ENCODE data around the gene ORC6. TPM values are rescaled to one million over a fixed set of nuclear protein-coding genes. Genes with fewer than 3 reads are reported as not detected.

The ORC6 gene
- total RNA-seq, 2 donors from 2014 or later = 4.9 TPM; not detected in 1

DNA sequence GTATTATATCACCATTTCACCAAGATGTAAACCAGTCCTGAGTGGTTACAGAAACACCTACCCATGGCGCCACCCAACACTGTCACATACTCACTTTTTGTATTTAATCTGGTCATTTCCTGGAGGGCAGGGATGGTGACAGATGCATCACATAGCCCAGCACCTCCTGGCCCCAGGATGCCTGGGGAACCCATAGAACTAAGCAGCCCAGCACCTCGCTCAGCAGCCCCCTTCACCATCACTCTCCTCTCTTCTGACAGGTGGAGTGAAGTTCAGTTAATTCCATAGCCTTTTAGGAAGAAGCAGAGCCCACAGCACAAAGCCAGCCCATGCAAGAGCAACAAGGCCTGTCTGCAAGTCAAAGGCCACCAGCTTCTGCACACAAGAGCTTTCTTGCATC lies 31.2 kb downstream of the ORC6 start:
- intact Hi-C loops (cut with DNase I) = no loop called here
- ATAC-seq = no peak
- WGBS, 2 donors = 84 to 92% methylated on average over 2 of the region's 2 CpGs

DNA sequence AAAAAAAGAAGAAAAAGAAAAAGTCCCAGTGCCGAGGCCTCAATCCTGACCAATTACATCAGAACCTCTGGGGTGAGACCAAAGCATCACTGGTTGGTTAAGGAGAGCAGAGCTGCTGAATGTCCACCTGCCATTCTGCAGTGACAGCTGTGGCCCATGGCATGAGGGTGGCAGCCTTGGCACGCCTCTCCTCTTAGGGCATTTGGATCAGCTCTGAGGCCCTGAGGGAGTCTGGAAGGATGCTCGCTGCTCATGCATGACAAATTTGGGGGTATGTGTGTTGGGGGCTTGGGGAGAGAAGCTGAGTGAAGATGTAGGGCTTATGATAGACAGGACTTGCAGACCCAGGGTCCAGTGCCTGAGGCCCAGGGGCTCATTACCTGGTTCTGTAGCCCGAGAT lies 32.4 kb downstream of the ORC6 start:
- no peaks in the 10 kb centered on the region for H3K27me3 ChIP-seq
- ATAC-seq = no peak
- no peak overlapping the region for H3K27ac ChIP-seq
- no peak for DNase-seq
- no peak overlapping the region for H3K4me3 ChIP-seq
- WGBS, 2 donors = 72 to 83% methylated on average over 3 to 4 of the region's 4 CpGs
- TF ChIP-seq CTCF (IDR thresholded peaks at IDR 0.05) = no peak
- intact Hi-C loops (cut with DNase I) = no loop called here
- no peaks in the 10 kb centered on the region for H3K36me3 ChIP-seq (replicated peaks in 1 of 2; ENCODE audit: insufficient read depth in 1 of 2, low read depth in 2 of 2)
- no peaks in the 10 kb centered on the region for H3K4me1 ChIP-seq
- H3K9me3 ChIP-seq = no peaks in the 10 kb centered on the region

More for the DNA sequence above, 31.2 kb downstream of the ORC6 start:
- Histone ChIP-seq H3K27ac (no peak overlapping the region), H3K9me3 (no peaks in the 10 kb centered on the region), H3K36me3 (replicated peaks in 1 of 2; ENCODE audit: insufficient read depth in 1 of 2, low read depth in 2 of 2) (no peaks in the 10 kb centered on the region), H3K27me3 (no peaks in the 10 kb centered on the region), H3K4me3 (no peak overlapping the region), H3K4me1 (no peaks in the 10 kb centered on the region)
- no peak for DNase-seq
- no peak for TF ChIP-seq CTCF (IDR thresholded peaks at IDR 0.05)
- TF ChIP-seq POLR2A (IDR thresholded peaks at IDR 0.05) = no peak

- intact Hi-C loops (cut with DNase I) = no loop called here
- no peaks in the 10 kb centered on the region for H3K4me1 ChIP-seq
These were observed 37.7 kb downstream of the ORC6 start for GRCh38 chr16:46727184-46727583.

GRCh38 chr16:46727630-46728029 lies 38.2 kb downstream of the ORC6 start:
- H3K4me3 ChIP-seq = no peak overlapping the region
- TF ChIP-seq POLR2A (IDR thresholded peaks at IDR 0.05) (no peak), CTCF (IDR thresholded peaks at IDR 0.05) (no peak)
- H3K4me1 ChIP-seq = no peaks in the 10 kb centered on the region
- WGBS, 2 donors = 88 to 91% methylated on average over 9 of the region's 9 CpGs
- ATAC-seq = no peak
- no peaks in the 10 kb centered on the region for H3K36me3 ChIP-seq (replicated peaks in 1 of 2; ENCODE audit: insufficient read depth in 1 of 2, low read depth in 2 of 2)
- no peak for DNase-seq
- H3K27me3 ChIP-seq = no peaks in the 10 kb centered on the region
- intact Hi-C loops (cut with DNase I) = no loop called here
- no peak overlapping the region for H3K27ac ChIP-seq
- H3K9me3 ChIP-seq = no peaks in the 10 kb centered on the region

More at GRCh38 chr16:46727184-46727583, 37.7 kb downstream of the ORC6 start:
- 89 to 94% methylated on average over 6 of the region's 7 CpGs for WGBS, 2 donors
- ATAC-seq (no peak), DNase-seq (no peak)
- Histone ChIP-seq H3K36me3 (replicated peaks in 1 of 2; ENCODE audit: insufficient read depth in 1 of 2, low read depth in 2 of 2) (no peaks in the 10 kb centered on the region), H3K27ac (no peak overlapping the region), H3K9me3 (no peaks in the 10 kb centered on the region), H3K27me3 (no peaks in the 10 kb centered on the region), H3K4me3 (no peak overlapping the region)
- TF ChIP-seq CTCF (IDR thresholded peaks at IDR 0.05) = no peak
- no peak for TF ChIP-seq POLR2A (IDR thresholded peaks at IDR 0.05)

- intact Hi-C loops (cut with DNase I) = no loop called here
- WGBS, 2 donors = 64 to 76% methylated on average over 14 of the region's 14 CpGs
These were observed 39.3 kb downstream of the ORC6 start for GRCh38 chr16:46728806-46729205.

More at GRCh38 chr16:46728806-46729205, 39.3 kb downstream of the ORC6 start:
- no peaks in the 10 kb centered on the region for H3K27me3 ChIP-seq
- no peak overlapping the region for H3K4me3 ChIP-seq
- DNase-seq = no peak
- no peak for TF ChIP-seq POLR2A (IDR thresholded peaks at IDR 0.05)
- TF ChIP-seq CTCF (IDR thresholded peaks at IDR 0.05) = no peak
- no peaks in the 10 kb centered on the region for H3K9me3 ChIP-seq
- no peaks in the 10 kb centered on the region for H3K4me1 ChIP-seq
- no peak for ATAC-seq
- no peaks in the 10 kb centered on the region for H3K36me3 ChIP-seq (replicated peaks in 1 of 2; ENCODE audit: insufficient read depth in 1 of 2, low read depth in 2 of 2)
- no peak overlapping the region for H3K27ac ChIP-seq

Measured in body of pancreas (tissue), 4 donors.